Activated T-cell treated with anti-CD3 and anti-CD28 coated beads, Interleukin-2, amount 50 U/mL, for 4 hours (primary cell): Measurements from ENCODE around the gene TUBGCP6. TPM values are rescaled to one million over a fixed set of nuclear protein-coding genes. Genes with fewer than 3 reads are reported as not detected.

ENCODE experiments used
- ATAC-seq, 2 donors: fragments of 200-7000 bp; cut with Tn5 transposase; one replicate each; pipeline ENCODE4 v1.10.0; 2021
- DNase-seq: peaks from one replicate; pipeline ENCODE4 v3.0.0-alpha.2; 2020
- H3K27me3 Mint-ChIP-seq: one replicate; pipeline ENCODE4 v1.8.0; 2021; ENCODE audit warnings: low read depth, mixed read lengths
- H3K36me3 Mint-ChIP-seq: one replicate; pipeline ENCODE4 v1.8.0; 2022; ENCODE audit warnings: mixed read lengths; ENCODE audit not compliant: insufficient read depth
- H3K4me1 Mint-ChIP-seq: one replicate; pipeline ENCODE4 v1.8.0; 2021; ENCODE audit warnings: low read depth, mixed read lengths
- H3K4me3 Mint-ChIP-seq: one replicate; pipeline ENCODE4 v1.8.0; 2021; ENCODE audit warnings: mild to moderate bottlenecking, moderate library complexity, mixed read lengths
- H3K9me3 Mint-ChIP-seq: one replicate; pipeline ENCODE4 v1.8.0; 2021; ENCODE audit warnings: mixed read lengths
- total RNA-seq, 3 donors: library from RNA; stranded (reverse); gene quantifications; one replicate each; pipeline ENCODE4 v1.2.1, GENCODE V29; 2021

The TUBGCP6 gene
- total RNA-seq, 3 donors from 2014 or later, result 44.5 to 50.6 (median 48.3) TPM

DNA sequence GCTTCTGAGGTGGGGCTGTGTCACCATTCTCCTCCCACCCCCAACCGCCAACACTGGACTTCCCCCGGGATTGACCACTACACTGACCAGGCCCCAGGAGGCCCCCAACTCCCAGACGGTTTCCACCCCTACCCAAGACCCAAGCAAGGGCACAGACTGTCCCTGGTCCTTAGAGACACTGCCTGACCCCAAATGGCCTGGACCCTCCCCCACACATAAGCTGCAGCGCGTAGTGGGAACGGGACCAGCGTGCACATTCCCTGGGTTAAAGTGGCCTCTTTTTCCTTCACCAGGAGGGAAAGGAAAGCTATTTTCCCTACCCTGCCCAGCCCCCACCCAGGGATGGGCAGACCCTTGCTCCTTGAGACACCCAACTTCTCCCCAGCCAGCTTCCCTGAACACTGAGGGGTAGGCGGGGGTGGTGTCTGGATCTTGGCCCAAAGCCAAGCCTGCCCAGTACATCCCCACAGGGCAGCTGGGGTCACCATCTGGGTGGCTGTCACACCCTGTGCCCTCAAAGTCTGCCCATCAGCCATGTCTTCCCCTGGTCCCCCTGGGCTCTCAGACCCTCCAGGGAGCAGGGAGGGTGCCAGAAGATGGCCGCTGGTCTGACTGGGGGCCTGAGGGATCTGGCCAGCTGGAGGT, 18.3 kb upstream of the TUBGCP6 start:
- Mint-ChIP-seq H3K4me1 (peaks cover 9% of the 10 kb centered on the region), H3K27me3 (peaks cover 27% of the 10 kb centered on the region), H3K4me3 (no peak overlapping the region), H3K9me3 (no peaks in the 10 kb centered on the region), H3K36me3 (no peaks in the 10 kb centered on the region)
- ATAC-seq (no peak), DNase-seq (no peak)

- no peaks in the 10 kb centered on the region for H3K36me3 Mint-ChIP-seq
- DNase-seq, result no peak
- H3K4me3 Mint-ChIP-seq, result peak overlapping the region; percentile 55
- H3K4me1 Mint-ChIP-seq, result peaks cover 8% of the 10 kb centered on the region
- ATAC-seq, result no peak
- H3K9me3 Mint-ChIP-seq, result no peaks in the 10 kb centered on the region
- H3K27me3 Mint-ChIP-seq, result peaks cover 27% of the 10 kb centered on the region
These were observed 17.7 kb upstream of the TUBGCP6 start for GRCh38 chr22:50262460-50262911.

DNA sequence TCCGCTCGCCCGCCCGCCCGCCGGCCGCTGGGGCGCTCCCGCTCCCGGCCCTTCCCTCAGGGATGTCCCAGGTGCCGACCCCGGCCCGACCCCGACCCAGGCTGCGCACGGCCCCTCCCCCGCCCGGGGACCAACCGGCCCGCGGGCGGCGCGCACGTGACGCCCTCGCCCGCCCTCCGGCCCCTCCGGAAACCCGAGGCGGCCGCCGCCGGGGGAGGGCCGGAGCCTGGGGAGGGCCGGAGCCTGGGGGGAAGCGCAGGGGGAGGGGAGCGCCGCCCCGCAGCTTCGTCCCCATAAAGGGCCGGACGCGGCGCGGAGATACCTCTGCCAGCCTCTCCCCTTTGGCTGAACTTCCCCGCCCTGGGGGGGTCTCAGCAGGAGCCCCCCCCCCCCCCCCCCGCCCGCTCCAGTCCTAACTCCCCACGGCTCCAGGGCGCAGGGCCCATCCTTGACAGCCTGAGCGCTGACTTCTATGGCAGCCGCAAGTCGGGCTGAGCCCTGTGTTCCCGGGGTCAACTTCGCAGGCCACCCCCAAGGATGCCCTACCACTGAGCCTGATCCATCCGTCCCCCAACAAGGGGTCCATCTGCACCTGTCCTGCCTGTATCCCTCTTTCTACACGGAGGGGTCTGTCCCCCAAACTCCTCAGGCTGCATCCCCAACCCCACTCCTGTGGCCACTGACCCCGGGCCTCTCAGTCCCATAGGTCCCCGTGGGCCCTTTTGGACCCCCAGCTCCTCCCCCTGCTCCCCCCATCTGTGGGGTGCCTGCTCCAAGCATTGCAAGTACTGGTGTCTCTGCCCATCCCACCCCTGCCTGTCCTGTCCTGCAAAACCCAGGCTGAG, 17.0 kb upstream of the TUBGCP6 start, which contains the start of gene MAPK12:
TSS of gene MAPK12 (minus strand) at position 69 of the 845 bp plus-strand sequence. CDS start 174 bp downstream, outside the sequence.
- Mint-ChIP-seq H3K9me3 (no peaks in the 10 kb centered on the region), H3K27me3 (peaks cover 29% of the 10 kb centered on the region), H3K4me3 (peak within 1 kb of the TSS; percentile 55), H3K36me3 (no peaks in the 10 kb centered on the region), H3K4me1 (peaks cover 8% of the 10 kb centered on the region)
- ATAC-seq, result peak in 1 of 2 donors; percentile 9
- no peak for DNase-seq

DNA sequence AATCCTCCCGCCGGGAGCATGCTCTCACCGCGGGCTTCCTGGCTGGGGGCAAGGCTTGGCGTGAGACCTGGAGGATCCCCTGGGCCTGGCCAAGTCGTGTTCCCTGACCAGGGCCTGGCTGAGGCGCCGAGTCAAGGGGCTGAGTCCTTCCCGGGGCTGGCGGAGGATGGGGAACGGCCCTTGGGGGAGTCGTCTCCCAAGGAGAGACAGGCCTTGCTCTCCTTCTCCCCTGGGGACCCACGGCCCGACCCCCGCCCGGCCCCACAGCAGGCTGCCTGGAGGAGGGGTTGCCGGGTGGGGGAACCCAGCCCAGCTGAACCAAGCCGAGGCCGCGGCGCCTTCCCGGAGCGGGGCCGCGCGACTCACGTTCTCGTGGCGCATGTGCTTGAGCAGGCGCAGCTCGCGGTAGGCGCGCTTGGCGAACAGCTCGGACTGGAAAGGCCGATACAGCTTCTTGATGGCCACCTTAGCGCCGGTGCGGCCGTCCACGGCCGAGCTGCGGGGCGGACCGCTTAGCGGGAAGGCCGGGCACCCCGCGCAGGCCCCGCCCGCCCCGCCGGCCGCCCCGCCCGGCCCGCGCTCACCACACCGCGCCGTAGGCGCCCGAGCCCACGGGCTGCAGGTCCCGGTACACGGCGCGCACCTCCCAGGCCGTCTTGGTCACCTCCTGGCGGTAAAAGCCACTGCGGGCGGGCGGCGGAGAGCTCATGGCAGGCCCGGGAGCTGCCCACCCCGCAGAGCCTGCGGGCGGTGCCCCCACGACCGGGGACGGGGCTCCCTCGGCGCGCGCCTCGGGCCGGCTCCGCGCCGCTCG, 16.2 kb upstream of the TUBGCP6 start:
- Mint-ChIP-seq H3K4me1 (peaks cover 8% of the 10 kb centered on the region), H3K4me3 (peak overlapping the region; percentile 16), H3K36me3 (no peaks in the 10 kb centered on the region), H3K9me3 (no peaks in the 10 kb centered on the region), H3K27me3 (peaks cover 29% of the 10 kb centered on the region)
- ATAC-seq (peak; percentile 46 to 55), DNase-seq (no peak)

GRCh38 chr22:50260434-50260800, 15.6 kb upstream of the TUBGCP6 start:
- ATAC-seq (no peak), DNase-seq (no peak)
- H3K36me3 Mint-ChIP-seq, result no peaks in the 10 kb centered on the region
- no peaks in the 10 kb centered on the region for H3K9me3 Mint-ChIP-seq
- H3K27me3 Mint-ChIP-seq, result peaks cover 29% of the 10 kb centered on the region
- peaks cover 8% of the 10 kb centered on the region for H3K4me1 Mint-ChIP-seq
- peak overlapping the region; percentile 16 for H3K4me3 Mint-ChIP-seq

GRCh38 chr22:50259302-50259701, 14.5 kb upstream of the TUBGCP6 start:
- no peak for ATAC-seq
- Mint-ChIP-seq H3K36me3 (no peaks in the 10 kb centered on the region), H3K4me1 (peaks cover 8% of the 10 kb centered on the region), H3K4me3 (no peak overlapping the region), H3K9me3 (no peaks in the 10 kb centered on the region), H3K27me3 (peaks cover 26% of the 10 kb centered on the region)
- DNase-seq, result no peak

DNA sequence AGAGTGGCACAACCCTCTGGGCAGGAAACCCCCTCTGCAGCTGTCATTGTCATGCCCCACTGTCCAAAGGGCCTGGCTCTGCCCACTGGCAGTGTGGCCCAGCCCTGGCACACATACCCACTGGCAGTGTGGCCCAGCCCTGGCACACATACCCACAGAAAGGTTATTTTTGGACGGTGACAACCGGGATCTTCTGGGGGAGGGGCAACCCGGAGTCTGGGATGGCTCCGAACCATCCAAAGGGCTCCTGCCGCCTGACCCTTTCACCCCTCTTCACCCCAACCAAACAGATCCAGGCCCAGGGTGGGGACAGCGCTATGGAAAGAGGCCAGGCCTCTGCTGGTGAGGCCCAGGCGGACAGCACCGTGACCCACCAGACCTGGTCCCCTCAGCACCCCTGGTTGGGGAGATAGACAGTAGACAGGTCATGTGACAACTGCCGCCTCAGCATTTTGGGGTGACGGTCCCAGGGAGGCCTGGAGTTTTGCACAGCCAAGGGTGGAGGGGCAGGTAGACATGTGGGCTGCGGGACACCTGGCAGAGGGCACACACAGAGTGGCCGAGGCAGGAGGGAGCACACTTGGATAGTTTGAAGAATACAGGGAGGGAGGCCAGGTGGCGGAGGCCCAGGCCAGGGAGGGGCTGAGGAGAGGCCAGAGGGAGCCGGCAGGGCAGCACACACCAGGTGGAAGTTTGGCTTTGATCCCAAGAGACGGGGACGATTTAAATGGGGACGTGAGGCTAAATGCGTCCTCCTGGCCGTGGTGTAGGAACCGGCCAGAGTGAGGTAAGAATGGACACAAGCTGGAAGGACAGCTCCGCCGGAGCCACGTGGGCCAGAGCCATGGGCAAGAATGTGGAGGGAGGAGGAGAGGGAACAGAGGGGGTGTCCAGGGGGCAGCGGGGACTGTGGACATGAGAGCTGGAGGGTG, 13.8 kb upstream of the TUBGCP6 start:
- Mint-ChIP-seq H3K9me3 (no peaks in the 10 kb centered on the region), H3K4me1 (peaks cover 8% of the 10 kb centered on the region)
- ATAC-seq, result no peak

GRCh38 chr22:50257451-50258360, 12.9 kb upstream of the TUBGCP6 start:
- no peaks in the 10 kb centered on the region for H3K36me3 Mint-ChIP-seq
- no peak for DNase-seq
- ATAC-seq, result no peak
- no peak overlapping the region for H3K4me3 Mint-ChIP-seq
- H3K4me1 Mint-ChIP-seq, result peaks cover 8% of the 10 kb centered on the region
- peaks cover 22% of the 10 kb centered on the region for H3K27me3 Mint-ChIP-seq
- H3K9me3 Mint-ChIP-seq, result no peaks in the 10 kb centered on the region

More for the DNA sequence above, 13.8 kb upstream of the TUBGCP6 start:
- no peaks in the 10 kb centered on the region for H3K36me3 Mint-ChIP-seq
- H3K4me3 Mint-ChIP-seq, result no peak overlapping the region
- DNase-seq, result no peak
- peaks cover 26% of the 10 kb centered on the region for H3K27me3 Mint-ChIP-seq

DNA sequence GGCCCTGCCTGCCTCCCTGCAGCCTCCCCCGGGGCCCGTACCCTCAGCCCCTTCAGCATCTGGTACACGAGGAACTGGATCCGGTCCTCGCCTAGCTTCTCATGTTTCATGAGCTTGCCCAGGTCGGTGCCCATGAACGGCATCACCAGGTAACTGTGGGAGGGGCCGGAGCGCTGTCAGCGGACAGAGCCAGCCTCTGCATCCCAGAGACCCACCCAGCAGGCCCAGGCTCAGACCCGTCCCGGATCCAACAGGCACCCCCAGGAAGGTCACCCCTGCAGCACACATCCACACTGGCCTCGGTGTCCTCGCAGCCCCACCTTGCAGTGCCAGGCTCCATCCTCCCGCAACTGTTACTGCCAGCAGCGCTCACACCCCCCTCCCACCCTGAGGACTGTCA, 12.2 kb upstream of the TUBGCP6 start:
- Mint-ChIP-seq H3K36me3 (no peaks in the 10 kb centered on the region), H3K27me3 (peaks cover 16% of the 10 kb centered on the region), H3K9me3 (no peaks in the 10 kb centered on the region), H3K4me3 (no peak overlapping the region), H3K4me1 (peaks cover 2% of the 10 kb centered on the region)
- DNase-seq (no peak), ATAC-seq (no peak)

- no peaks in the 10 kb centered on the region for H3K36me3 Mint-ChIP-seq
- H3K4me3 Mint-ChIP-seq, result no peak overlapping the region
- no peaks in the 10 kb centered on the region for H3K9me3 Mint-ChIP-seq
- DNase-seq (no peak), ATAC-seq (no peak)
- no peaks in the 10 kb centered on the region for H3K4me1 Mint-ChIP-seq
- peaks cover 14% of the 10 kb centered on the region for H3K27me3 Mint-ChIP-seq
These were observed 11.5 kb upstream of the TUBGCP6 start for GRCh38 chr22:50256258-50256862.

DNA sequence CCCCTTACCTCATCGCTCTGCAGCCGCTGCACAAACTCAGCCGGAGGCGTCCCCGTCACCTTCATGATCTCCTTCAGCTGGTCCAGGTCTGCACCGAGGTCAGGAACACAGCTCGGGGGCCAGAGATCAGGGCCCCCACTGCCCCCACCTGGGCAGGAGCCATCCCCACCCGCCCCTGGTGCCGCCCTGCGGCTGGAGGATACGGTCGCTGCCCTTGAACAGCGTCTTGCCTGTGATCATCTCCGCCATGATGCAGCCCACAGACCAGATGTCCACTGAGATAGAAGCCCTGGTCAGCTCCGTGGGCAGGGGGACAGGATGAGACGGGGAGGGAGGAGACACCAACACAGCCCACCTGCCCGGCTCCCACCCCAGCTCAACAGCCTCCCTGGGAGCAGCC, 10.8 kb upstream of the TUBGCP6 start:
- H3K4me1 Mint-ChIP-seq, result peaks cover 2% of the 10 kb centered on the region
- H3K9me3 Mint-ChIP-seq, result no peaks in the 10 kb centered on the region
- peaks cover 14% of the 10 kb centered on the region for H3K27me3 Mint-ChIP-seq
- no peaks in the 10 kb centered on the region for H3K36me3 Mint-ChIP-seq
- no peak overlapping the region for H3K4me3 Mint-ChIP-seq
- DNase-seq, result no peak
- ATAC-seq, result no peak

DNA sequence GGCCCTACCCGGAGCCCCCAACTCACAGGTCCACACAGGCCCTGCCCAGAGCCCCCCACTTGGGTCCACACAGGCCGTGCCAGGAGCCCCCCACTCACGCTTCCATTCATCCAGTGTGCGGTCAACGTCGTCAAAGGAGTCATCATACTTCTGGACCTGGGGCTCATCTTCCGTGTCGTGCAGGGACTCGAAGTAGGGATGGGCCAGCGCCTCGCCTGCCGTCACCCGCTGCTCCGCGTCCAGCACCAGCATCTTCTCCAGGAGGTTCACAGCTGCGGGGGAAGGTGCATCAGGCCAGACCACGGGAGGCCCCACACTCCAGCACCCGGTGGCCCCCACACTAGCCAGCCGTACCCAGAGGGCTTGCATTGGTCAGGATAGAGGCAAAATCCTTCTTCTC, 10.3 kb upstream of the TUBGCP6 start:
- DNase-seq, result no peak
- no peak for ATAC-seq
- Mint-ChIP-seq H3K9me3 (no peaks in the 10 kb centered on the region), H3K4me3 (no peak overlapping the region), H3K27me3 (peaks cover 10% of the 10 kb centered on the region), H3K36me3 (no peaks in the 10 kb centered on the region), H3K4me1 (peaks cover 6% of the 10 kb centered on the region)
